ENCODE results near the gene TMEM150B. TPM values are rescaled to one million over a fixed set of nuclear protein-coding genes. Genes with fewer than 3 reads are reported as not detected.

Gene TMEM150B
- total RNA-seq, 2 experiments from 2014 or later = not detected

DNA sequence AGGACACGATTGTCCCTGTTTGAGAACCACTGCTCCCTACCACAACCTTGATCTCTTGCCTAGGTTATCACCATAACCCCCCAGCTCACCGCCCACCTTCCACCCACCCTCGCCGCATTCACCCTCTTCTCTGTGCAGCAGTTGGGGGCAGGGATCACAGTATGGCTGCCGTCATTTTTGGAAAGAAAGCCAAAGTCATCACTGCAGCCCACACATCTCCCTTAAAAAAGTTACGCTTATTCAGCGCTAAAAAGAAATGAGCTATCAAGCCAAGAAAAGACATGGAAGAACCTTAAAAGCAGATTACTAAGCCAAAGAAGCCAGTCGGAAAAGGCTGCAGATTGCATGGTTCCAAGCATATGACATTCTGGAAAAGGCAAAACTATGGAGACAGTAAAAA, 55.8 kb downstream of the TMEM150B start:
- Histone ChIP-seq H3K27ac (ENCODE audit: low read depth, low read length, poor library complexity, severe bottlenecking) (no peak overlapping the region), H3K9me3 (ENCODE audit: low read length) (no peaks in the 10 kb centered on the region), H3K4me1 (ENCODE audit: insufficient read depth, low read length, poor library complexity, severe bottlenecking) (peaks cover 15% of the 10 kb centered on the region), H2AFZ (ENCODE audit: low read length) (no peak overlapping the region), H3K79me2 (ENCODE audit: insufficient read depth, low read depth, low read length) (peaks cover 16% of the 10 kb centered on the region; the same call in 1 of the 2 replicates), H3K9me2 (ENCODE audit: insufficient read depth, low read length) (no peaks in the 10 kb centered on the region), H3K4me3 (ENCODE audit: low read depth, low read length, poor library complexity, severe bottlenecking) (no peak overlapping the region), H3K4me2 (ENCODE audit: low read length) (no peak overlapping the region), H4K20me1 (ENCODE audit: insufficient read depth, low read length) (no peaks in the 10 kb centered on the region), H3K36me3 (ENCODE audit: insufficient read depth, low read length) (peaks cover 85% of the 10 kb centered on the region)
- ChIA-PET CTCF (ENCODE audit: unreplicated experiment) (no interaction called here), POLR2A (interaction anchor here (0.5 to 0.7 kb wide), 3 partner anchors 9 to 17 kb away, joined by 3 read pairs; no protein-coding TSS in a partner anchor)
- intact Hi-C loops (cut with micrococcal nuclease; ENCODE audit: unreplicated experiment) = no loop called here
- no TSS peak for BruUV-seq (replicated peaks)
- no peak for TF ChIP-seq EZH2phosphoT487 (IDR thresholded peaks at IDR 0.05; ENCODE audit: borderline replicate concordance, low read depth, low read length)
- TF ChIP-seq, protein P1, sequence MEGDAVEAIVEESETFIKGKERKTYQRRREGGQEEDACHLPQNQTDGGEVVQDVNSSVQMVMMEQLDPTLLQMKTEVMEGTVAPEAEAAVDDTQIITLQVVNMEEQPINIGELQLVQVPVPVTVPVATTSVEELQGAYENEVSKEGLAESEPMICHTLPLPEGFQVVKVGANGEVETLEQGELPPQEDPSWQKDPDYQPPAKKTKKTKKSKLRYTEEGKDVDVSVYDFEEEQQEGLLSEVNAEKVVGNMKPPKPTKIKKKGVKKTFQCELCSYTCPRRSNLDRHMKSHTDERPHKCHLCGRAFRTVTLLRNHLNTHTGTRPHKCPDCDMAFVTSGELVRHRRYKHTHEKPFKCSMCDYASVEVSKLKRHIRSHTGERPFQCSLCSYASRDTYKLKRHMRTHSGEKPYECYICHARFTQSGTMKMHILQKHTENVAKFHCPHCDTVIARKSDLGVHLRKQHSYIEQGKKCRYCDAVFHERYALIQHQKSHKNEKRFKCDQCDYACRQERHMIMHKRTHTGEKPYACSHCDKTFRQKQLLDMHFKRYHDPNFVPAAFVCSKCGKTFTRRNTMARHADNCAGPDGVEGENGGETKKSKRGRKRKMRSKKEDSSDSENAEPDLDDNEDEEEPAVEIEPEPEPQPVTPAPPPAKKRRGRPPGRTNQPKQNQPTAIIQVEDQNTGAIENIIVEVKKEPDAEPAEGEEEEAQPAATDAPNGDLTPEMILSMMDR (conservative IDR thresholded peaks at IDR 0.05; ENCODE audit: low read length) = no peak
- DNase-seq (ENCODE audit: low spot score) = no peak

DNA sequence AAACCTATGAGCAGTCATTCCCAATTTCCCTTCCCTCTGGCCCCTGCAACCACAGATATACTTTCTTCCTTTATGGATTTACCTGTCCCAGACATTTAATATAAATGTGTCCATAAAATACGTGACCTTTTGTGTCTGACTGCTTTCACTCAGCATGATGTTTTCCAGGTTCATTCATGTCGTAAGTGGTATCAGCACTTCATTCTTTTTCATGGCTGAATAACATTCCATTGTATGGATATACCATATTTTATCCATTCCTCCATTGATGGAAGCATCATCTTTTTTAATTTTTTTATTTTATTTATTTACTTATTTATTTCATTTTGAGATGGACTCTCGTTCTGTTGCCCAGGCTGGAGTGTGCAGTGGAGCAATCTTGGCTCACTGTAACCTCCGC, 58.3 kb downstream of the TMEM150B start:
- peaks cover 10% of the 10 kb centered on the region; the same call in 1 of the 2 replicates for H3K79me2 ChIP-seq (ENCODE audit: insufficient read depth, low read depth, low read length)
- no peak overlapping the region for H3K27ac ChIP-seq (ENCODE audit: low read depth, low read length, poor library complexity, severe bottlenecking)
- no peaks in the 10 kb centered on the region for H4K20me1 ChIP-seq (ENCODE audit: insufficient read depth, low read length)
- BruUV-seq (replicated peaks) = no TSS peak
- DNase-seq (ENCODE audit: low spot score) = no peak
- peaks cover 75% of the 10 kb centered on the region for H3K36me3 ChIP-seq (ENCODE audit: insufficient read depth, low read length)
- no peaks in the 10 kb centered on the region for H3K9me3 ChIP-seq (ENCODE audit: low read length)
- CTCF ChIA-PET (ENCODE audit: unreplicated experiment) = no interaction called here
- H3K4me2 ChIP-seq (ENCODE audit: low read length) = no peak overlapping the region
- H2AFZ ChIP-seq (ENCODE audit: low read length) = no peak overlapping the region
- TF ChIP-seq, protein P1 (conservative IDR thresholded peaks at IDR 0.05; ENCODE audit: low read length) = no peak
- no peak for TF ChIP-seq EZH2phosphoT487 (IDR thresholded peaks at IDR 0.05; ENCODE audit: borderline replicate concordance, low read depth, low read length)
- peaks cover 4% of the 10 kb centered on the region for H3K4me1 ChIP-seq (ENCODE audit: insufficient read depth, low read length, poor library complexity, severe bottlenecking)
- no peaks in the 10 kb centered on the region for H3K9me2 ChIP-seq (ENCODE audit: insufficient read depth, low read length)
- no peak overlapping the region for H3K4me3 ChIP-seq (ENCODE audit: low read depth, low read length, poor library complexity, severe bottlenecking)
- intact Hi-C loops (cut with micrococcal nuclease; ENCODE audit: unreplicated experiment) = no loop called here
- POLR2A ChIA-PET = no interaction called here

DNA sequence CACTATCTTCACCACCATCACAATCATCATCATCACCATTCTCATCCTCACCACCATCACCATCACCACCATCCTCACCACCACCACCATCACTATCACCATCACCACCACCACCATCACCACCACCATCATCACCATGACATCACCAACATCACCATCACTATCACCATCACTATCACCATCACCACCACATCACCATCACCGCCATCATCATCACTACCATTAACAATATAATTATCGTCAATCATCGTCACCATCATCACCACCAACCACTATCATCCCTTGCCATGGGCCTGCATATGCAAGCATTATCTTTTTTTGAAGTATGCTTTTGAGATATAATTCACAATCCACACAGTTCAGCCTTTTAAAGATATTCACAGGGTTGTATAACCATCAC, 58.7 kb downstream of the TMEM150B start:
- CTCF ChIA-PET (ENCODE audit: unreplicated experiment) = no interaction called here
- peaks cover 10% of the 10 kb centered on the region; the same call in 1 of the 2 replicates for H3K79me2 ChIP-seq (ENCODE audit: insufficient read depth, low read depth, low read length)

More for the DNA sequence above, 58.7 kb downstream of the TMEM150B start:
- no peaks in the 10 kb centered on the region for H4K20me1 ChIP-seq (ENCODE audit: insufficient read depth, low read length)
- POLR2A ChIA-PET = no interaction called here
- peaks cover 4% of the 10 kb centered on the region for H3K4me1 ChIP-seq (ENCODE audit: insufficient read depth, low read length, poor library complexity, severe bottlenecking)
- intact Hi-C loops (cut with micrococcal nuclease; ENCODE audit: unreplicated experiment) = no loop called here
- no TSS peak for BruUV-seq (replicated peaks)
- H3K27ac ChIP-seq (ENCODE audit: low read depth, low read length, poor library complexity, severe bottlenecking) = no peak overlapping the region
- no peaks in the 10 kb centered on the region for H3K9me2 ChIP-seq (ENCODE audit: insufficient read depth, low read length)
- TF ChIP-seq, protein P1 (conservative IDR thresholded peaks at IDR 0.05; ENCODE audit: low read length) = no peak
- TF ChIP-seq EZH2phosphoT487 (IDR thresholded peaks at IDR 0.05; ENCODE audit: borderline replicate concordance, low read depth, low read length) = no peak
- H3K4me3 ChIP-seq (ENCODE audit: low read depth, low read length, poor library complexity, severe bottlenecking) = no peak overlapping the region
- H2AFZ ChIP-seq (ENCODE audit: low read length) = no peak overlapping the region
- H3K9me3 ChIP-seq (ENCODE audit: low read length) = no peaks in the 10 kb centered on the region
- H3K4me2 ChIP-seq (ENCODE audit: low read length) = no peak overlapping the region
- no peak for DNase-seq (ENCODE audit: low spot score)
- H3K36me3 ChIP-seq (ENCODE audit: insufficient read depth, low read length) = peaks cover 75% of the 10 kb centered on the region
